Subcutaneous abdominal adipose tissue (tissue), 5 donors: ENCODE data around the gene SLC25A25.
"Not testable (repeated sequence)": the region's sequence is repeated elsewhere in the genome, so short reads cannot be mapped to it uniquely, and the experiment has no call there.

ENCODE experiments used
- H3K27ac ChIP-seq: one replicate; pipeline ENCODE4 v1.7.0; 2013; ENCODE audit warnings: low read depth, mild to moderate bottlenecking, inconsistent platforms, low read length, moderate library complexity
- H3K27me3 ChIP-seq, 5 donors: one replicate each; pipeline ENCODE4 v1.7.0; 2013; ENCODE audit warnings: low read length in 5 of 5, inconsistent platforms in 1 of 5; ENCODE audit not compliant: control insufficient read depth in 5 of 5, insufficient read depth in 4 of 5
- H3K36me3 ChIP-seq, 5 donors: one replicate each; pipeline ENCODE4 v1.7.0; 2013; ENCODE audit warnings: low read length in 5 of 5; ENCODE audit not compliant: control insufficient read depth in 5 of 5, insufficient read depth in 5 of 5
- H3K4me1 ChIP-seq, 5 donors: one replicate each; pipeline ENCODE4 v1.7.0; 2013; ENCODE audit warnings: low read length in 5 of 5, mild to moderate bottlenecking in 3 of 5, moderate library complexity in 1 of 5; ENCODE audit not compliant: control insufficient read depth in 5 of 5, insufficient read depth in 5 of 5
- H3K4me3 ChIP-seq, 5 donors: one replicate each; pipeline ENCODE4 v1.7.0; 2013; ENCODE audit warnings: low read length in 5 of 5, low read depth in 1 of 5
- H3K9ac ChIP-seq, 5 donors: one replicate each; pipeline ENCODE4 v1.7.0; 2013; ENCODE audit warnings: low read length in 5 of 5, mild to moderate bottlenecking in 4 of 5, moderate library complexity in 3 of 5
- H3K9me3 ChIP-seq, 5 donors: one replicate each; pipeline ENCODE4 v1.7.0; 2013; ENCODE audit warnings: low read length in 5 of 5; ENCODE audit not compliant: control insufficient read depth in 5 of 5
- donor health status: healthy.
- donor health status: healthy.
- donor health status: healthy.
- donor health status: healthy.
- donor health status: healthy.

SLC25A25 gene

DNA sequence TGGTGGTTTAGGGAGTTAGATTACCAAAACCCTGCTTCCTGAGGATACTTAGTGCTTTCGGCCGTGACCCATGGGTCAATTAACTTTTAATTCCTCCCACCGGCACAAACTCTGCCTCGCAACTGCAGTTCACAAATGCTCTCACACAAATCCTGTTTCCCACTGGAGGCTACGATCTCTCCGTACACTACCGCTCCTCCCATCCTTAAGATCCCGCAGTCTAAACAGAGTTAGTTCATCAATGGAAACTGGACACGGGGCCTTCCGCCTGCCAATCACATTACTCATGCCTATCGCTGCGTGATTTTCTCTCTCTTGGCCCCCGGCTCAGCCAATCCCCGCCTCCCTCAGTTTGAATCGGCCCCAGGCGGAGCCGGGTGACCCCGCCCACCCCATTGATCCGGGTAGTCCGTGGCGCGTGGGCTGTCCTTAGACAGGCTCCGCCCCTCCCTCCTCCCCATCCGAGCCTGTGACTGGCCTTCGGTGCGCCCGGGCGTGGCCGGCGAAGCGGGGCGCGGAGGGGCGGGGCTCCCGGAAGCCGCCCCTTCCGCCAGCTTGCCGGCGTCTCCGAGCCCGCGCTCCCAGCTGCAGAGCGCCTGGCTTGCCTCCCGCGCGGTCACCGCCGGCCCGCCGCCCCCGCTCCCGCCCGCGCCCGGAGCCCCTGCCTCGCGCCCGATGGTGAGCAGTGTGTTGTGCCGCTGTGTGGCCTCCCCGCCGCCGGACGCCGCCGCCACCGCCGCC, at the start of gene SLC25A25:
TSS of gene SLC25A25 (plus strand) at position 588 of the 741 bp plus-strand sequence. CDS start at position 676, 88 bp downstream.
- H3K27me3 ChIP-seq = no peaks in the 10 kb centered on the region
- H3K4me3 ChIP-seq = peak within 1 kb of the TSS; percentile 83 to 98 (median 86)
- H3K9ac ChIP-seq = peak within 1 kb of the TSS; percentile 90 to 98 (median 96)
- H3K4me1 ChIP-seq = peaks cover 8 to 68% (median 58%) of the 10 kb centered on the region in 5 donors
- H3K9me3 ChIP-seq = no peaks in the 10 kb centered on the region
- H3K36me3 ChIP-seq = peaks cover 0 to 9% (median 8%) of the 10 kb centered on the region in 5 donors
- peak within 1 kb of the TSS; percentile 97 for H3K27ac ChIP-seq

DNA sequence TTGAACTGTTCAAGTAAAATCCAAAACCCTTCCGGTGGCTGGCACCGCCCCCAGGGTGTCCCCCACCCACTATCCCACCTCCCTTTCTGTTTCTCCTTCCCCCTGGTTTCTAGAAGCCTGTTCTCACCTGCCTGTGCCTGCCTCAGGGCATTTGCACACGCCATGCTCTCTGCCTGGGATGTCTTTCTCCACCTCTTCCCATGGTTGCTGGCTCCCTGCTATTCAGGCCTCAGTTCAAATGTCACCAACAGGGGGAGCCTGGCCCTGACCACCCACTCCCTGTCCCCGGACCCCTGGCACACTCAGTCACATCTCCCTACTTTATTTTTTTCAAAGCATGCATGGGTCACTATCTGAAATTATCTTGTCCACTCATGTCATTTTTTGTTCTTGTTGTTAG, 47.3 kb upstream of the SLC25A25 start:
- Histone ChIP-seq H3K4me3 (no peak overlapping the region), H3K4me1 (no peaks in the 10 kb centered on the region), H3K9me3 (no peaks in the 10 kb centered on the region), H3K36me3 (no peaks in the 10 kb centered on the region), H3K9ac (no peak overlapping the region), H3K27ac (no peak overlapping the region), H3K27me3 (no peaks in the 10 kb centered on the region)

DNA sequence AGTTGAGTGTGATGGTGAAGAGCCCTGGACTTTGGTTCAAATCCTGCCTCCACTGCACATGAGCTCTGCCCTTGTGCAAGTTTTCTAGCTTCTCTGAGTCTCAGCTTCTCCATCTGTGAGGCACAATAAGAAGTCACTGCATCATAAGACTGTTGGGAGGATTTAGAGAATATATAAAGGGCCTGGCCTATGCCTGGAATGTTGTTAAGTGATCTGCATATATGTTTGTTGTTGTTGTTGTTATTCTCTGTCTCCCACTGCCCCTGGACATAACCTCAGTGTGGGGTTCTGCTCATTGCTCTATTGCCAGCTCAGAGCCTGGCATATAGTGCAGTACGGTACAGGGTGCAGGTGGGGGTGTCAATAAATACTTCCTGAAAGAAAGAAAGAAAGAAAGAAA, 46.9 kb upstream of the SLC25A25 start:
- no peak overlapping the region for H3K9ac ChIP-seq
- H3K9me3 ChIP-seq = no peaks in the 10 kb centered on the region
- no peaks in the 10 kb centered on the region for H3K27me3 ChIP-seq
- H3K4me1 ChIP-seq = no peaks in the 10 kb centered on the region
- H3K27ac ChIP-seq = no peak overlapping the region
- H3K36me3 ChIP-seq = no peaks in the 10 kb centered on the region
- no peak overlapping the region for H3K4me3 ChIP-seq

DNA sequence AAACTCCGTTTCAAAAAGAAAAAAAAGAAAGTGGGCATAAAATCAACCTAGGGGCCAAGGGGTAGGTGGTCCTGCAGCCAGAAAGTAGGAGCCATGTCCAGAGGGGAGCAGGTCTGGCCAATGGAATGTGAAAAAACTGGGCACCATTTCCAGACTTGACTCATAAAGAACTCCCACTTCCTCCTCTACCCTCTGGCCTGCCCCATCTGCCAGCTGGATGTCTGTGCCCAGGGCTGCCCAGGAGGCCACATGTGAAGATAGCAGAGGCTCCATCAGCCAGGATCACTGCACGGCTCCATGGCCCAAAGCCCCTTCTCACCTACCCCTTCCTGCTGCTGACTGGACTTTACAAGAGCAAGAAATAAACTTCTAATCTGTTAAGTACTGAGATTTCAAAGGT, 45.1 kb upstream of the SLC25A25 start:
- no peaks in the 10 kb centered on the region for H3K36me3 ChIP-seq
- H3K27ac ChIP-seq = no peak overlapping the region
- no peaks in the 10 kb centered on the region for H3K4me1 ChIP-seq
- H3K27me3 ChIP-seq = no peaks in the 10 kb centered on the region
- no peak overlapping the region for H3K9ac ChIP-seq
- no peak overlapping the region for H3K4me3 ChIP-seq
- H3K9me3 ChIP-seq = no peaks in the 10 kb centered on the region

DNA sequence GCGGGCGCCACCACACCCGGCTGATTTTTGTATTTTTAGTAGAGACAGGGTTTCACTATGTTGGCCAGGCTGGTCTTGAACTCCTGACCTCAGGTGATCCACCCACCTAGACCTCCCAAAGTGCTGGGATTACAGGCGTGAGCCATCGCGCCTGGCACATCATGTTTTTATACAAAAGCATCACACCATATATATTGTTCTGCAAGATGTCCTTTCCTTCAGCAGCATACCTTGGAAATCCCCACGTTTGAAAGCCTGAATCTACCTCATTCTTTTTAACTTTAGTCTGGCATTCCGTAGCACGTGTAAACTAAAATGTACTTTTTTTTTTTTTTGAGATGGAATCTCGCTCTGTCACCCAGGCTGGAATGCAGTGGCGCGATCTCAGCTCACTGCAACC, 44.4 kb upstream of the SLC25A25 start:
- H3K4me1 ChIP-seq, H3K27ac ChIP-seq, H3K36me3 ChIP-seq, H3K27me3 ChIP-seq, H3K9me3 ChIP-seq, H3K9ac ChIP-seq, H3K4me3 ChIP-seq: not testable (repeated sequence)

DNA sequence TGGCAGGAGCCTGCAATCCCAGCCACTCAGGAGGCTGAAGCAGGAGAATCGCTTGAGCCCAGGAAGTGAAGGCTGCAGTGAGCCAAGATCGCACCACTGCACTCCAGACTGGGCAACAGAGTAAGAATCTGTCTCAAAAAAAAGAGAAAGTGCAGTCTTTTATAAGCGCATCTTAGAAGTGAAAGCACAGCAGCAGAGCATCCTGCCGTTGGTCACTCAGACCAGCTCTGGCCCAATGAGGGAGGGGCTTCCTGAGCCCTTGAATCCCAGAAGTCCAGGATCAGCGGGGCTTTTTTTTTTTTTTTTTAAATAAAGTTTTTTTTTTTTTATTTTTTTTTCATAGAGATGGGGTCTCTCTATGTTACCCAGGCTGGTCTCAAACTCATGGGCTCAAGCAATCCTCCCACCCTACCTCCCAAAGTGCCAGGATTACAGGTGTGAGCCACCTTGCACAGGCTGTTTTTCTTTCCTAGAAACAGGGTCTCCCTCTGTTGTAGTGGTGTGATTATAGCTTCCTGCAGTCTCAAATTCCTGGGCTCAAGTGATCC, 43.2 kb upstream of the SLC25A25 start:
- Histone ChIP-seq H3K36me3 (no peaks in the 10 kb centered on the region), H3K9me3 (no peaks in the 10 kb centered on the region), H3K27me3 (no peaks in the 10 kb centered on the region), H3K4me1 (no peaks in the 10 kb centered on the region), H3K4me3 (no peak overlapping the region), H3K9ac (no peak overlapping the region), H3K27ac (no peak overlapping the region)

DNA sequence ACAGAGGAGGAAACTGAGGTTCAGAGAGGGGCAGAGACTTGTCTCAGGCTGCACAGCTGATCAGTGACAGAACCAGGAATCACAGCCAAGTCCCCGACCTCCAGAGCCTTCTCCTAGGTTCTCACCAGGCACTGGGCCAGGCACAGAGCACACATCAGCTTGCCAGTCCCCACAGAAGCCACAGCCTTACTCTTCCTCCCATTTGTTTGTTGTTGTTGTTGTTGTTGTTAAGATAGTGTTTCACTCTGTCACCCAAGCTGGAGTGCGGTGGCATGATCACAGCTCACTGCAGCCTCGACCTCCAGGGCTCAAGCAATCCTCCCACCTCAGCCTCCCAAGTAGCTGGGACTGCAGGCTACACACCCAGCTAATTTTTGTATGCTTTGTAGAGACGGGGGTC, 42.3 kb upstream of the SLC25A25 start:
- Histone ChIP-seq H3K4me1 (no peaks in the 10 kb centered on the region), H3K9me3 (no peaks in the 10 kb centered on the region), H3K27me3 (no peaks in the 10 kb centered on the region), H3K4me3 (no peak overlapping the region), H3K9ac (no peak overlapping the region), H3K36me3 (no peaks in the 10 kb centered on the region), H3K27ac (no peak overlapping the region)

DNA sequence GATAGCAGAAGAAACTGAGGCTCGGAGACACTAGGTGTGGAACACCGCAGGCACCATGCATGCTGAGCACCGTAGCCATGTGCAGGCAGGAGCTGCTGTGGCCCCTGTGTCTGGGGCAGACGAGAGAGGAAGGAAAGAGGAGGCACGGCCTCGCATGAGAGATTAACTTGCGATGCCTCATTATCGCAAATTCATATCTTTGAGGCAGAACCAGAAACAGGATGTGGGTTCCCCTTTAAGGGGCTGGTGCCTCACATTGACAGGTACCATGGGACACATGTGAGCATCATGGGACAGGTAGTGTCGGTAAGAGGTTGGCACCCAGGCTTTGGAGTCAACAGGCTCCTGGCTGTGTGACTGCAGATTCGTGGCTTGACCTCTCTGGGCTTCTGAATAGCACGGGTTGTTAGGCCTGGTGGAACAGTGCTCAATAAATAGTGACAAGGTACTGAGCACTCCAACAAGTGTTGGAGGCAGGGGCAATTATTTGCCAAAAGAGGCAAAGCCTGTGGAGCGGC, 41.7 kb upstream of the SLC25A25 start:
- Histone ChIP-seq H3K4me3 (no peak overlapping the region), H3K9me3 (no peaks in the 10 kb centered on the region), H3K9ac (no peak overlapping the region), H3K27me3 (no peaks in the 10 kb centered on the region), H3K36me3 (no peaks in the 10 kb centered on the region), H3K27ac (no peak overlapping the region), H3K4me1 (no peaks in the 10 kb centered on the region)

DNA sequence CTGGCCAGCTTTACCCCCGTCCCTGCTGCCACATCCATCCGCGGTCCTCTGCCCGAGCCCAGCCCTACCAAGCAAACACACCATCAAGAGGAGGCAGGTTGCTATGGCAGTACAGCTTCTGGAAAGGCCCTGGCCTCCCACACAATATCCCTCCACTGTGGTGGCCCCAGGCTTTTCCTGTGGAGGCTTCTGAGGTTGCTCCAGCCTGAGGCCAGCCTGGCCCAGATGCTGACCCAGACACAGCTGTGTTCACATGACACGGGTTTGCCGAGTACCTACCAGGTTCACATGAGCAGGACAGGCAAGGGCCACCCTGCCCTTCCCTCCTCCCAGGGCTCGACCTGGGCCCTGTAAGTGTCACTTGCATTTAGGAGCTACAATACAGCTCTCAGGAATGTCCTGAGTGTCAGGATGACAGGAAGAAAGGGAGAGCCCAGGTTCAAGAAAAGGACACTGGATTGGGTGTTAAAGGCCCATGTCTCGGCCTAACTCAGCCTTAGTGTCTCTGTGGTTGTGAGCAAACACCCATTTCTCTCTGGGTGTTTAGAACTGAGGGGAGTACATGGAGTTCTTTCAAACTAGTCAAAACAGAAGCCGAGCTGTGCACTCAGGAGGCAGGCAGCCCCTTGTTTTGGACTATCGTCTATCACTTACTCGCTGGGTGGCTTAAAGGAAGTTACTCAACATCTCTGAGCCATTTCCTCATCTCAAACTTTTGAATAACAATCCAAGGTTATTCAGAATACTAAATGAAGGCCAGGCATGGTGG, 41.1 kb upstream of the SLC25A25 start:
- peak overlapping the region in 1 of 5 donors; percentile 49 for H3K9ac ChIP-seq

DNA sequence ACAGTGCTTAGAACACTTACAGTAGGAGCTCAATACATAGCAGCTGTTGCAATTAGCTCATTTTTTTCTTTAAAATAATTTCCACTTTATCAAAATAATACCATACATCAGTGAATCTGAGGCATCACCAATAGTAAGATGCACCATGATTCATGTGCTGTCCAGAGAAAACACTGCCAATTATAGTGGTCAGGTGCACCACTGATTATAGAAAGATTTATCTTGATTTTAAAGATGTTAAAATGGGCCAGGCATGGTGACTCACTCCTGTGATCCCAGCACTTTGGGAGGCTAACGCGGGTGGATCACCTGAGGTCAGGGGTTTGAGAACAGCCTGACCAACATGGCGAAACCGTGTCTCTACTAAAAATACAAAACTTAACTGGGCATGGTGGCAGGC, 40.3 kb upstream of the SLC25A25 start:
- no peak overlapping the region for H3K4me3 ChIP-seq
- no peak overlapping the region for H3K27ac ChIP-seq

More for the DNA sequence above, 41.1 kb upstream of the SLC25A25 start:
- no peaks in the 10 kb centered on the region for H3K27me3 ChIP-seq
- H3K4me1 ChIP-seq = no peaks in the 10 kb centered on the region
- no peaks in the 10 kb centered on the region for H3K36me3 ChIP-seq
- H3K4me3 ChIP-seq = no peak overlapping the region
- H3K27ac ChIP-seq = no peak overlapping the region
- no peaks in the 10 kb centered on the region for H3K9me3 ChIP-seq

More for the DNA sequence above, 40.3 kb upstream of the SLC25A25 start:
- Histone ChIP-seq H3K36me3 (no peaks in the 10 kb centered on the region), H3K27me3 (no peaks in the 10 kb centered on the region), H3K9ac (no peak overlapping the region), H3K4me1 (no peaks in the 10 kb centered on the region), H3K9me3 (no peaks in the 10 kb centered on the region)
